B cell (primary cell): ENCODE measurements around the gene DLK2. TPM values are rescaled to one million over a fixed set of nuclear protein-coding genes. Genes with fewer than 3 reads are reported as not detected.

Experiments used
- ATAC-seq: fragments of 200-7000 bp; cut with Tn5 transposase; one replicate; pipeline ENCODE4 v1.10.0; 2021; ENCODE audit warnings: low read depth, mild to moderate bottlenecking, moderate number of reproducible peaks, moderate library complexity
- CTCF ChIA-PET: fragments of 350-600 bp; sonication (Branson Sonifier 250); formaldehyde crosslinking; loops from one replicate; lab custom pipeline; 2021; ENCODE audit warnings: antibody characterized with exemption, inconsistent platforms; lab: Charles Lee
- POLR2A ChIA-PET: fragments of 350-600 bp; sonication (Branson Sonifier 250); formaldehyde crosslinking; loops from one replicate; lab custom pipeline; 2021; ENCODE audit warnings: antibody characterized with exemption; lab: Charles Lee
- DNase-seq: peaks from one replicate; pipeline ENCODE4 v3.0.0; 2013
- H2AFZ ChIP-seq: 2 replicates; pipeline ENCODE4 v1.6.1; 2012; ENCODE audit warnings: mild to moderate bottlenecking, low read depth, low read length; ENCODE audit not compliant: insufficient read depth, poor library complexity, severe bottlenecking
- H3K27ac ChIP-seq, 2 donors: 1 replicate in 1 of 2; 2 replicates in 1 of 2; pipeline ENCODE4 v1.5.1; 2012 to 2013; ENCODE audit warnings: low read length in 2 of 2, mild to moderate bottlenecking in 2 of 2, moderate library complexity in 1 of 2
- H3K27me3 ChIP-seq, 4 experiments: fragments of 200-600 bp in 1 of 4; sonication (generic) in 1 of 4; replicated peaks in 1 of 4; 1 replicate in 2 of 4; 2 replicates in 2 of 4; pipeline versions ENCODE4 v1.6.1 to v1.7.0; 2013 to 2016; ENCODE audit warnings: low read length in 3 of 4, mild to moderate bottlenecking in 2 of 4, mixed read lengths in 1 of 4, moderate library complexity in 1 of 4; ENCODE audit not compliant: insufficient read depth in 4 of 4, control insufficient read depth in 3 of 4; ENCODE audit errors: control extremely low read depth in 1 of 4
- H3K36me3 ChIP-seq, 2 experiments: replicated peaks in 1 of 2; 1 replicate in 1 of 2; 2 replicates in 1 of 2; pipeline versions ENCODE4 v1.6.1 to v1.7.1; 2013; ENCODE audit warnings: low read length in 1 of 2; ENCODE audit not compliant: insufficient read depth in 2 of 2, control insufficient read depth in 1 of 2; ENCODE audit errors: control extremely low read depth in 1 of 2, extremely low read depth in 1 of 2
- H3K4me1 ChIP-seq, 2 donors: fragments of 200-600 bp in 1 of 2; sonication (generic) in 1 of 2; 1 replicate in 1 of 2; 2 replicates in 1 of 2; pipeline versions ENCODE4 v1.5.1 to v1.6.1; 2013 to 2017; ENCODE audit warnings: low read length in 2 of 2; ENCODE audit not compliant: control insufficient read depth in 2 of 2, insufficient read depth in 2 of 2
- H3K4me2 ChIP-seq: replicated peaks from 2 replicates; pipeline ENCODE3; 2012; ENCODE audit warnings: mild to moderate bottlenecking, low read depth, low read length; ENCODE audit not compliant: poor library complexity, severe bottlenecking
- H3K4me3 ChIP-seq, 5 experiments: fragments of 200-600 bp in 1 of 5; sonication (generic) in 1 of 5; 1 replicate in 3 of 5; 2 replicates in 2 of 5; pipeline versions ENCODE4 v1.5.1 to v1.7.0; 2011 to 2016; ENCODE audit warnings: low read length in 4 of 5, mild to moderate bottlenecking in 4 of 5, low read depth in 2 of 5, control low read depth in 1 of 5, moderate library complexity in 1 of 5; ENCODE audit not compliant: insufficient read depth in 1 of 5; ENCODE audit errors: control extremely low read depth in 1 of 5, extremely low read depth in 1 of 5
- H3K79me2 ChIP-seq: fragments of 200-600 bp; sonication (generic); one replicate; pipeline ENCODE4 v1.6.0; 2016; ENCODE audit warnings: low read length; ENCODE audit not compliant: control insufficient read depth, insufficient read depth
- H3K9ac ChIP-seq: fragments of 200-600 bp; sonication (generic); 2 replicates; pipeline ENCODE4 v1.6.1; 2017; ENCODE audit warnings: mild to moderate bottlenecking, low read length, moderate library complexity
- H3K9me3 ChIP-seq, 3 donors: one replicate each; pipeline versions ENCODE4 v1.6.1 to v1.7.1; 2013; ENCODE audit warnings: low read length in 2 of 3; ENCODE audit not compliant: control insufficient read depth in 2 of 3, insufficient read depth in 1 of 3; ENCODE audit errors: control extremely low read depth in 1 of 3
- H4K20me1 ChIP-seq: 2 replicates; pipeline ENCODE4 v1.6.0; 2012; ENCODE audit warnings: mild to moderate bottlenecking, low read length; ENCODE audit not compliant: insufficient read depth, control insufficient read depth, poor library complexity, severe bottlenecking
- H3K27ac Mint-ChIP-seq: one replicate; pipeline ENCODE4 v1.8.0; 2021; ENCODE audit warnings: mixed read lengths
- H3K27me3 Mint-ChIP-seq: one replicate; pipeline ENCODE4 v1.8.0; 2021; ENCODE audit warnings: mixed read lengths
- H3K4me1 Mint-ChIP-seq: one replicate; pipeline ENCODE4 v1.8.0; 2021; ENCODE audit warnings: mixed read lengths
- H3K4me3 Mint-ChIP-seq: one replicate; pipeline ENCODE4 v1.8.0; 2021; ENCODE audit warnings: mixed read lengths
- H3K9me3 Mint-ChIP-seq: one replicate; pipeline ENCODE4 v1.8.0; 2022; ENCODE audit warnings: mixed read lengths; ENCODE audit not compliant: insufficient read depth
- EZH2 ChIP-seq: IDR thresholded peaks from 2 replicates; pipeline ENCODE4 v1.6.1; 2012; ENCODE audit warnings: borderline replicate concordance, low read depth, mild to moderate bottlenecking, moderate library complexity, low read length; ENCODE audit not compliant: insufficient read depth, poor library complexity, severe bottlenecking
- WGBS: methylation state at CpG from one replicate; pipeline ENCODE4 v1.1.5; 2013; ENCODE audit warnings: missing lambda C conversion rate; ENCODE audit not compliant: insufficient coverage; 5-methylcytosine and 5-hydroxymethylcytosine counted together
- intact Hi-C: fragments of 100-400 bp; cut with micrococcal nuclease; formaldehyde crosslinking; loops from one replicate; pipeline ENCODE4 v1.10.0; 2022
- polyA plus RNA-seq: library from polyadenylated mRNA; depleted of rRNA; stranded (reverse); fragments of >200 nt; gene quantifications from 2 replicates; pipeline ENCODE4 v1.2.3, GENCODE V29; 2012
- total RNA-seq, 2 donors: library from RNA; stranded (reverse); fragments of 120-200 nt in 1 of 2; gene quantifications; 1 replicate in 1 of 2; 2 replicates in 1 of 2; pipeline versions ENCODE4 v1.2.3 to v1.2.4, GENCODE V29; 2013 to 2022
- TF ChIP-seq, protein P1 (sequence below): fragments of 200-600 bp; IDR thresholded peaks from one replicate; pipeline ENCODE4 v1.8.0; 2022; ENCODE audit warnings: antibody characterized with exemption, mild to moderate bottlenecking

Gene DLK2
- total and polyA plus RNA-seq, 2 donors (not counting 1 experiment from before 2014, with no cell fraction given): 0.34 TPM; not detected in 1

DNA sequence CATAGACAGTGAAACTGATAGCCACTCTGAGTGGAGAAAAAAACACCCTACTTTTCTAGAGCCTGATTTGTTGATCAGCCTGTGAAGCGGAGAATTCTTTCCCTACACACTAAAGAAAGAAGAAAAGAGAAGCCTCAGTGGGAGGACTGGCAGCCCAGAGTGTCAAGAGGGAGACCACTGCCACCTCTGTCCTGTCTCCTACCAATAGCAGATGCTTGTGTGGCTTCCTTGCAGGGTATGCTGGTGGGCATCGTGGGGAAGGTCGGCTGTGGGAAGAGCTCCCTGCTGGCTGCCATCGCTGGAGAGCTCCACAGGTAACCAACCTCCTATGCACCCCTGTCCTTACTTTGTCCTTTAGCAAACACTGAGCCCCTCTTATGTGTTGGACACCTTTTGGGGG lies 17.6 kb downstream of the DLK2 start:
- no peaks in the 10 kb centered on the region for H3K4me1 Mint-ChIP-seq
- H3K9me3 Mint-ChIP-seq: no peaks in the 10 kb centered on the region
- ChIA-PET CTCF (interaction anchor here (1.0 kb wide), 1 partner anchor 17 kb away, joined by 3 read pairs; no protein-coding TSS in a partner anchor), POLR2A (no interaction called here)
- no peak overlapping the region for H3K27ac ChIP-seq
- H3K27ac Mint-ChIP-seq: no peak overlapping the region
- H3K4me2 ChIP-seq: no peak overlapping the region
- intact Hi-C loops: no loop called here
- H3K9ac ChIP-seq: no peak overlapping the region
- no peaks in the 10 kb centered on the region for H3K9me3 ChIP-seq
- H2AFZ ChIP-seq: no peak overlapping the region
- ATAC-seq (no peak), DNase-seq (no peak)
- peaks cover 8% of the 10 kb centered on the region for H3K79me2 ChIP-seq
- H3K27me3 Mint-ChIP-seq: no peaks in the 10 kb centered on the region
- TF ChIP-seq, protein P1, sequence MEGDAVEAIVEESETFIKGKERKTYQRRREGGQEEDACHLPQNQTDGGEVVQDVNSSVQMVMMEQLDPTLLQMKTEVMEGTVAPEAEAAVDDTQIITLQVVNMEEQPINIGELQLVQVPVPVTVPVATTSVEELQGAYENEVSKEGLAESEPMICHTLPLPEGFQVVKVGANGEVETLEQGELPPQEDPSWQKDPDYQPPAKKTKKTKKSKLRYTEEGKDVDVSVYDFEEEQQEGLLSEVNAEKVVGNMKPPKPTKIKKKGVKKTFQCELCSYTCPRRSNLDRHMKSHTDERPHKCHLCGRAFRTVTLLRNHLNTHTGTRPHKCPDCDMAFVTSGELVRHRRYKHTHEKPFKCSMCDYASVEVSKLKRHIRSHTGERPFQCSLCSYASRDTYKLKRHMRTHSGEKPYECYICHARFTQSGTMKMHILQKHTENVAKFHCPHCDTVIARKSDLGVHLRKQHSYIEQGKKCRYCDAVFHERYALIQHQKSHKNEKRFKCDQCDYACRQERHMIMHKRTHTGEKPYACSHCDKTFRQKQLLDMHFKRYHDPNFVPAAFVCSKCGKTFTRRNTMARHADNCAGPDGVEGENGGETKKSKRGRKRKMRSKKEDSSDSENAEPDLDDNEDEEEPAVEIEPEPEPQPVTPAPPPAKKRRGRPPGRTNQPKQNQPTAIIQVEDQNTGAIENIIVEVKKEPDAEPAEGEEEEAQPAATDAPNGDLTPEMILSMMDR: no peak
- TF ChIP-seq EZH2: no peak
- no peaks in the 10 kb centered on the region for H3K27me3 ChIP-seq
- no peaks in the 10 kb centered on the region for H3K4me1 ChIP-seq
- no peak overlapping the region for H3K4me3 ChIP-seq
- H3K36me3 ChIP-seq: peaks cover 0 to 41% of the 10 kb centered on the region in 2 experiments
- H3K4me3 Mint-ChIP-seq: no peak overlapping the region
- peaks cover 8% of the 10 kb centered on the region for H4K20me1 ChIP-seq
- WGBS: no CpG with 5 or more reads among the region's 4 CpGs

DNA sequence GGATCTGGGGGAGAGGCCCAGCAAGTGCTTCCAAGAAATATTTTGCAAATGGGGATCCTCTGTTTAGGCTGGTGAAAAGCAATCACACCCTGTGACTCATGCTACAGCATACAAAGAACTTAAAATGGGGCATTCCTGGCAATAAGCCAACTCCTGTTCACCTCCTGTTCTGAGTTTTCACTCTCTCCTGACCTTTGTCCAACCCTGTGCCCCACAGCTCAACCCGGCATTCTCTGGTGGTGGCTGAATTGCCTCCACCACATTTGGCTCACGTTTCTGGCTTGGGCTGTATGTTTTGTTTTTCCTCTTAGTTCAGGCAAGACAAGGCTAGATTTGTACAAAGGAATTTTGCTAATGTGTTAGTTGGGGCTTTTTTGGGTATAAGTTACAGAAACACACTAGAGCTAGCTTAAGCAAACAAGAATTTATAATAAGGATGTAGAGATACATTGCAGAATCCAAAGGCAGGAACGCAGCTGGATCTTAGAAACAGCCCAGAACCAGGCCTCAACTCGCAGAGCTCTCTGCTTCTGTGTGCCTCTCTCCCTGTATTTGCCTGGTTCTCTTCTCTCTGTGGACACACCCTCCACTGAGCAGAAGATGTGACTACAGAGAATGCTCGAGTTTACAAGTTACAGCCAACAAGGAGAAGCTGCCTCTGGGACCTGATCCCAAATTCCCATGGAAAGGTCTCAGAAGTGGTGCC lies 18.6 kb downstream of the DLK2 start:
- no peaks in the 10 kb centered on the region for H3K9me3 Mint-ChIP-seq
- H3K27me3 Mint-ChIP-seq: no peaks in the 10 kb centered on the region
- intact Hi-C loops: no loop called here
- H3K4me2 ChIP-seq: no peak overlapping the region
- no peaks in the 10 kb centered on the region for H3K4me1 ChIP-seq
- CTCF ChIA-PET: interaction anchor here (0.6 to 1.0 kb wide), 3 partner anchors 18 to 70 kb away, joined by 3 to 4 read pairs (median 3); no protein-coding TSS in a partner anchor
- no peak overlapping the region for H3K27ac Mint-ChIP-seq
- H3K4me1 Mint-ChIP-seq: peaks cover 1% of the 10 kb centered on the region
- H3K4me3 ChIP-seq: no peak overlapping the region
- DNase-seq: no peak
- POLR2A ChIA-PET: no interaction called here
- H4K20me1 ChIP-seq: peaks cover 17% of the 10 kb centered on the region
- H2AFZ ChIP-seq: no peak overlapping the region
- peaks cover 18% of the 10 kb centered on the region for H3K79me2 ChIP-seq
- ATAC-seq: no peak
- no peak overlapping the region for H3K27ac ChIP-seq
- H3K27me3 ChIP-seq: no peaks in the 10 kb centered on the region
- H3K36me3 ChIP-seq: peaks cover 0 to 44% of the 10 kb centered on the region in 2 experiments
- H3K9ac ChIP-seq: no peak overlapping the region
- H3K4me3 Mint-ChIP-seq: no peak overlapping the region
- no peaks in the 10 kb centered on the region for H3K9me3 ChIP-seq
- TF ChIP-seq EZH2: no peak
- TF ChIP-seq, protein P1: no peak
- 100% methylated on average over 2 of the region's 5 CpGs for WGBS
